Cardiac fibroblast (primary cell): Measurements from ENCODE around the gene XRRA1.
"Not testable (repeated sequence)": the region's sequence is repeated elsewhere in the genome, so short reads cannot be mapped to it uniquely, and the experiment has no call there.

ENCODE experiments used
- DNase-seq, 2 donors: peaks; one replicate each; pipeline versions ENCODE4 v3.0.0 to v3.0.0-alpha.2; 2010; ENCODE audit warnings: low read depth in 2 of 2
- H3K4me3 ChIP-seq, 2 donors: replicated peaks in 1 of 2; 1 replicate in 1 of 2; 2 replicates in 1 of 2; pipeline ENCODE4 v1.5.1; 2011; ENCODE audit warnings: low read depth in 2 of 2, low read length in 2 of 2, mild to moderate bottlenecking in 2 of 2, moderate library complexity in 1 of 2
- TF ChIP-seq, protein P1 (sequence below): IDR thresholded peaks from one replicate; pipeline ENCODE4 v1.5.1; 2011; ENCODE audit warnings: low read depth, mild to moderate bottlenecking, low read length, inconsistent platforms

The XRRA1 gene, protein sequence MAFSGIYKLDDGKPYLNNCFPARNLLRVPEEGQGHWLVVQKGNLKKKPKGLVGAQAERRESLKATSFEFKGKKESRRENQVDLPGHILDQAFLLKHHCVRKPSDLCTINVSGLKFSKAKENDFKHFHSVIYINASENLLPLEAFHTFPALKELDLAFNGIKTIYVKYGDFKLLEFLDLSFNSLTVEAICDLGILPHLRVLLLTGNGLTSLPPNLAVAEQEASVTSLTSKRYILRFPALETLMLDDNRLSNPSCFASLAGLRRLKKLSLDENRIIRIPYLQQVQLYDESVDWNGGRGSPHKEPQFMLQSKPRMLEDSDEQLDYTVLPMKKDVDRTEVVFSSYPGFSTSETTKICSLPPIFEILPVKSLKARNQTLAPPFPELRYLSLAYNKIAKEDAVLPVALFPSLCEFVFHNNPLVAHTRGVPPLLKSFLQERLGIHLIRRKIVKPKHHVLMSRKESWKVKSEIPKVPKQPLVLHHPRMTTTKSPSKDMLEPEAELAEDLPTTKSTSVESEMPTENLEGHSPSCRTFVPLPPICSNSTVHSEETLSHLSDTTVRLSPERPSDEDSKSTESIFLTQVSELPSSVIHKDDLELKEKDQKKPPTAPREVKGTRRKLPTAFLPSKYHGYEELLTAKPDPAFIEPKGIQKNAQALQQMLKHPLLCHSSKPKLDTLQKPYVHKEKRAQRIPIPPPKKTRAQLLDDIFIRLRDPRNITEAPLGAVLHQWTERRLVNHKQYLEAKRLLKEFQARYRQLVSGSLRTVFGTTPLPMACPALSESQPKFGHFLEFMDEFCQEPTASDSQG

DNA sequence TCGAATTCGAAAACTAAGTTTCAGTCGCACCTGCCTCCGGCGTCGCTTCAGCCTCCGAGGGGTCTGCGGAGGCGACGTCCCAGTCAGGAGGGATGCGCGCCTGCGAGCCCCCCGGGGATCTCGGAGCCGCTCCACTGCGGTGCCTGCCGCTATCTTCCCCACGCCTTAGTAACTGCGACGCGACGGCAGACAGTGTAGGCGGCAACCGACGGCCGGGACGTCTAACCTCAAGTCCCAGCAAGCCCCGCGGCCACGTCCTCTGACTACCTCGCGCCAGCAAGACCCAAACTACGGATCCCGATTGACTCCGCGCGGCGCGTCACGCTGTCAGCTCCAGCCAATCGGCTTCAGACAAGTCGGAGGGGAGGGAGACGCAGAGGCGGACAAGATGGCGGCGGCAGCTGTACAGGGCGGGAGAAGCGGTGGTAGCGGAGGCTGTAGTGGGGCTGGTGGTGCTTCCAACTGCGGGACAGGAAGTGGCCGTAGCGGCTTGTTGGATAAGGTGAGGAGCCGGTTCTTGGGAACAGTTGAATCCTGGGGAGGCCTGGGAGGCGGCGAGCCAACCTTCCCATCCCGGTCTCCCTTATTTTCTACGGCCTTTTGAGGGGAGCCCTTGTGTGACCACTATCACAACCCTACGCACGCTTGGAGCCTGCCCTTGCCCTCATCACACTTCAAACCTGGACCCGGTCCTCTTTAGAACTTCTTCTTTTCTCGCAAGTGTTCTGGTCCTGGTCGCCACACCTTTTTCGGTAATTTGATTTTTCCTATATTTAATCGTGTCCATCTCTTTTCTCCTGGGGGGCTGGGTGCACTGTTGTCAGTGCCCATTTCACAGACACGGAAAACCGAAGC, at the start of gene XRRA1, which contains the start of gene SPCS2:
TSS of gene XRRA1 (minus strand) at position 194 of the 855 bp plus-strand sequence. CDS start 8,213 bp downstream, outside the sequence.
TSS of gene SPCS2 (plus strand) at position 369 of the 855 bp plus-strand sequence. CDS start at position 389, 20 bp downstream.
- peak within 1 kb of the TSS; percentile 95 to 98 for H3K4me3 ChIP-seq
- TF ChIP-seq, protein P1, sequence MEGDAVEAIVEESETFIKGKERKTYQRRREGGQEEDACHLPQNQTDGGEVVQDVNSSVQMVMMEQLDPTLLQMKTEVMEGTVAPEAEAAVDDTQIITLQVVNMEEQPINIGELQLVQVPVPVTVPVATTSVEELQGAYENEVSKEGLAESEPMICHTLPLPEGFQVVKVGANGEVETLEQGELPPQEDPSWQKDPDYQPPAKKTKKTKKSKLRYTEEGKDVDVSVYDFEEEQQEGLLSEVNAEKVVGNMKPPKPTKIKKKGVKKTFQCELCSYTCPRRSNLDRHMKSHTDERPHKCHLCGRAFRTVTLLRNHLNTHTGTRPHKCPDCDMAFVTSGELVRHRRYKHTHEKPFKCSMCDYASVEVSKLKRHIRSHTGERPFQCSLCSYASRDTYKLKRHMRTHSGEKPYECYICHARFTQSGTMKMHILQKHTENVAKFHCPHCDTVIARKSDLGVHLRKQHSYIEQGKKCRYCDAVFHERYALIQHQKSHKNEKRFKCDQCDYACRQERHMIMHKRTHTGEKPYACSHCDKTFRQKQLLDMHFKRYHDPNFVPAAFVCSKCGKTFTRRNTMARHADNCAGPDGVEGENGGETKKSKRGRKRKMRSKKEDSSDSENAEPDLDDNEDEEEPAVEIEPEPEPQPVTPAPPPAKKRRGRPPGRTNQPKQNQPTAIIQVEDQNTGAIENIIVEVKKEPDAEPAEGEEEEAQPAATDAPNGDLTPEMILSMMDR, result no peak
- DNase-seq, result peak; percentile 99

DNA sequence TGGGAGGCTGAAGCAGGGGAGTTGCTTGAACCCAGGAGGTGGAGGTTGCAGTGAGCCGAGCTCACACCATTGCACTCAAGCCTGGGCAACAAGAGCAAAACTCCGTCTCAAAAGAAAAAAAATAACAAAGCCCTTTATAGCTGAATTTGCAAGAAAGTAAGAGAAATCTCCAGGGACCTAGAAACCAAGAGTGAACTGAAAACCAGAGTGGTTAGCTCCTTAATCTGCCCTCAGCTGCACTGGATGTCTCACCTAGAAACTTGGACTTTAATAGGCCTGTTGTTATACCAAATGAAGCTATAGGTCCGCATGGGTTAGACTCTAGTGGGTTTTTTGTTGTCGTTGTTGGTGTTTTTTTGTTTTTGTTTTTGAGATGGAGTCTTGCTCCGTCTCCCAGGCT, 44.0 kb upstream of the XRRA1 start:
- H3K4me3 ChIP-seq, result no peak overlapping the region
- TF ChIP-seq, protein P1, result no peak
- no peak for DNase-seq

DNA sequence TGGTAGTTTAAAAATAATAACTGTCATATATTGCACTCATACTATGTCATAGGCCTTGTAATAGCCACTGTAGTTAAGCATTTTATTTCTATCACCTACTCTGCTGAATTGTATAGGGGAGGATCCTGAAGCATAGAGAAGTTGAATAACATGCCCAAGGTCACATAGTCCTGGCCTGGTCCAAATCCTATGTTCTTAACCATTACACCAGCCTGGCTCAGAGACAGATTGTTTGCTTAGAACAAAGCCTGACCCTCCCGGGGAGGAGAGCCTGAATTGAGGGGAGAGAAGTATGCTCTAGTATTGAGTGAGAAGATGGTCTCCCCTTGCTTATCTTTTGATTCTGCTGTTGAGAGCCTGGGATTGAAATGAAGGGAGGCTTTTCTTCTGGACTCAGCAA, 42.0 kb upstream of the XRRA1 start:
- TF ChIP-seq, protein P1, result no peak
- H3K4me3 ChIP-seq, result no peak overlapping the region
- DNase-seq, result no peak

DNA sequence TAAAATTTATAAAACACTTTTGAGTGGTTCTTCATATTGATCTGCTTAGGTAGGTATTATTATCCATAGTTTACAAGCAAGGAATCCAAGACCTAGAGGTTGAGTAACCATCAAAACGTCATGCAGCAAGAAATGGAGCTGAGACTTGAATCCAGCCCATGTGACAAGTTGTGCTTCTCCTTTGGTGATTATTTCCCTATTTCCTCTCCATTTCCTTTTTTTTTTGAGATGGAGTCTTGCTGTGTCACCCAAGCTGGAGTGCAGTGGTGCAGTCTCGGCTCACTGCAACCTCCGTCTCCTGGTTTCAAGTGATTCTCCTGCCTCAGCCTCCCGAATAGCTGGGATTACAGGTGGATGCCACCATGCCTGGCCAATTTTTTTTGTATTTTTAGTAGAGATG, 41.3 kb upstream of the XRRA1 start:
- not testable (repeated sequence) for DNase-seq, H3K4me3 ChIP-seq

DNA sequence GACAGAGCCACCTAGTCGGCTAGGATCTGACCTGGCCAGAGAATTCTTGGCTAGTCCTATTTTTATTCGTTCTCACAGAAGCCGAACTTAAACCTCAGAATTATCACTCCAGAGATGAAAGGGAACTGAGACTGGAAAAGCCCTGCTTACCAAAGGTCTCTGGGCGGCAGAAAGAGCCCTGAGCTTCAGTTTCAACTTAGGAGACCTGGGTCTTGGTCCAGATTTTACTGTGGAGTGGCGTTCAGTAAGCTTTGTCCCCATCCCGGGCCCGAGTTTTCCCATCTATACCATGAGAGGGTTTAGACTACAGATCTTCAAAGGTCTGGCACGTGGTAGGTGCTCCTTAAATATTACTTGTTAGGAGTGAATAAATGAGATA, 40.4 kb upstream of the XRRA1 start:
- H3K4me3 ChIP-seq, result peak overlapping the region; percentile 74 to 78
- peak in 1 of 2 donors; percentile 29 for DNase-seq
- TF ChIP-seq, protein P1, result no peak

DNA sequence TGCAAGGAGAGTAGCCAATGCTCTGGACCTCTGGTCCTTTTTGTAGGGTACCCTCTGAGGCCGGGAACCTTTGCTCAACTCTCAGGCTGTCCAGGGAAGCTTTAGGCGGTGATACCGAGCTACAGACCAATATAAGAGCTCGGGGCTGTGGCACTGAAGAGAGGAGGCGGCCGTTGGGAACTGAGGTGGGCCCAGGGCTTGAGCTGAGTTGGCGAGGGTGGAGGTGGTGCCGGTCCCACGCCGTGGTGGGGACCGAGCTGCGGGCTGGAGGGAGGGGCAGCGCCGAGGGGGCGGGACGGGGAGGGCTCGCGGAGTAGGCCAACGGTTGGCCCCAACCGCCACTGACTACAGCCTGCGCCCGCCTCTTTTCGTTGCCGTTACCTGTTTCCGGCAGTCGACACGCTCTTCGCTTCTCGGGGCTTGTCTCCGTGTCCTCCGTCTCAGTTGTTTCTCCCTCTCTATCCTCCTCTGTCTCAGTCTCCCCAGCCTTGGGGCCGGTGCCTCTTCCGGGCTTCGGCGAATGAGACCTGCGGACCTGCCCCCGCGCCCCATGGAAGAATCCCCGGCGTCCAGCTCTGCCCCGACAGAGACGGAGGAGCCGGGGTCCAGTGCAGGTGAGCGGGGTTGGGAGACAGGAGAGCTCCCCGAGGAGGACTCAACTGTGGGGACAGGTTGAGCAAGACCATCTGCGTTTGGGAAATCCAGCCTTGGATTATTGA, 39.8 kb upstream of the XRRA1 start, which contains the start of gene NEU3:
TSS of gene NEU3 (plus strand) at position 393 of the 719 bp plus-strand sequence. CDS start at position 521, 128 bp downstream.
- H3K4me3 ChIP-seq, result peak within 1 kb of the TSS; percentile 74 to 78
- peak; percentile 71 to 79 for DNase-seq
- TF ChIP-seq, protein P1, result no peak
